Measurements from ENCODE around the gene SIAH1.
"Not testable (repeated sequence)": the region's sequence is repeated elsewhere in the genome, so short reads cannot be mapped to it uniquely, and the experiment has no call there.

SIAH1 gene

GRCh38 chr16:48361540-48362144 lies 23.6 kb downstream of the SIAH1 start:
- TF ChIP-seq CTCF (IDR thresholded peaks at IDR 0.05) (no peak), ZFX (IDR thresholded peaks at IDR 0.05; ENCODE audit: borderline replicate concordance) (no peak)
- H3K27ac ChIP-seq: 0 out of 2 replicates have a peak overlapping the region, but pooled peaks have one; percentile 10

GRCh38 chr16:48361012-48361411 lies 24.2 kb downstream of the SIAH1 start:
- 0 out of 2 replicates have a peak overlapping the region, but pooled peaks have one; percentile 10 for H3K27ac ChIP-seq
- TF ChIP-seq ZFX (IDR thresholded peaks at IDR 0.05; ENCODE audit: borderline replicate concordance) (no peak), CTCF (IDR thresholded peaks at IDR 0.05) (no peak)

- TF ChIP-seq CTCF (IDR thresholded peaks at IDR 0.05) (no peak), ZFX (IDR thresholded peaks at IDR 0.05; ENCODE audit: borderline replicate concordance) (no peak)
- H3K27ac ChIP-seq: no peak overlapping the region
Observed at GRCh38 chr16:48359983-48360382, 25.2 kb downstream of the SIAH1 start.

- peak overlapping the region; percentile 17; the same call in 1 of the 2 replicates for H3K27ac ChIP-seq
- no peak for TF ChIP-seq ZFX (IDR thresholded peaks at IDR 0.05; ENCODE audit: borderline replicate concordance)
- no peak for TF ChIP-seq CTCF (IDR thresholded peaks at IDR 0.05)
Observed at GRCh38 chr16:48358419-48358818, 26.8 kb downstream of the SIAH1 start.

GRCh38 chr16:48356633-48357376 lies 28.4 kb downstream of the SIAH1 start:
- H3K27ac ChIP-seq: no peak overlapping the region
- TF ChIP-seq ZFX (IDR thresholded peaks at IDR 0.05; ENCODE audit: borderline replicate concordance) (no peak), CTCF (IDR thresholded peaks at IDR 0.05) (no peak)

GRCh38 chr16:48354877-48355855 lies 30.0 kb downstream of the SIAH1 start:
- TF ChIP-seq ZFX (IDR thresholded peaks at IDR 0.05; ENCODE audit: borderline replicate concordance): no peak
- TF ChIP-seq CTCF (IDR thresholded peaks at IDR 0.05): no peak
- H3K27ac ChIP-seq: no peak overlapping the region

GRCh38 chr16:48354385-48354784 lies 30.8 kb downstream of the SIAH1 start:
- H3K27ac ChIP-seq: not testable (repeated sequence)
